AG09319 (cell line): ENCODE measurements around the gene NUMBL.

ENCODE experiments used
- DNase-seq: peaks from one replicate; pipeline ENCODE4 v3.0.0-alpha.2; 2010; ENCODE audit warnings: low read depth; ENCODE audit errors: extremely low read depth
- TF ChIP-seq, protein P1 (sequence below): IDR thresholded peaks from 2 replicates; pipeline ENCODE4 v1.5.1; 2011; ENCODE audit warnings: low read depth, mild to moderate bottlenecking, inconsistent platforms, low read length, moderate library complexity

NUMBL gene

DNA sequence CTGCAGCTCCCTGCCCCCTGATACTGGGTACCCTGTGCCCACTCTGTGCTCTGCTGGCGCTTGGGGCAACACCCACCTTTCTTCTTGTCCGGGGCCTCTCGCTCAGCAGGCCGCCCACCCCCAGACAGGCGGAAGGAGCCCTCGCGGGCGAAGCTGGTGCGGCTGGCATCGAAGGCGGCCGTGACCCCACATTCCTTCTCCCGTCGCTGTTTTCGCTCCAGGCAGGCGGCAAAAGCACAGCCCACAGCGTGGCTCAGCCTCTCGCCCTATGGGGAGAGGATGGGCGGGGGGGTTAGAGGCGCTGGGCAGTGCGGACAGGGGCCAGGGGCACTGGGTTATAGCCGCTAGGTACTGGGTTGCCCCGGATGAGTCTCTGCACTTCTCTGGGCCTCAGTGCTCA is 13.3 kb downstream of the NUMBL start:
- TF ChIP-seq, protein P1, sequence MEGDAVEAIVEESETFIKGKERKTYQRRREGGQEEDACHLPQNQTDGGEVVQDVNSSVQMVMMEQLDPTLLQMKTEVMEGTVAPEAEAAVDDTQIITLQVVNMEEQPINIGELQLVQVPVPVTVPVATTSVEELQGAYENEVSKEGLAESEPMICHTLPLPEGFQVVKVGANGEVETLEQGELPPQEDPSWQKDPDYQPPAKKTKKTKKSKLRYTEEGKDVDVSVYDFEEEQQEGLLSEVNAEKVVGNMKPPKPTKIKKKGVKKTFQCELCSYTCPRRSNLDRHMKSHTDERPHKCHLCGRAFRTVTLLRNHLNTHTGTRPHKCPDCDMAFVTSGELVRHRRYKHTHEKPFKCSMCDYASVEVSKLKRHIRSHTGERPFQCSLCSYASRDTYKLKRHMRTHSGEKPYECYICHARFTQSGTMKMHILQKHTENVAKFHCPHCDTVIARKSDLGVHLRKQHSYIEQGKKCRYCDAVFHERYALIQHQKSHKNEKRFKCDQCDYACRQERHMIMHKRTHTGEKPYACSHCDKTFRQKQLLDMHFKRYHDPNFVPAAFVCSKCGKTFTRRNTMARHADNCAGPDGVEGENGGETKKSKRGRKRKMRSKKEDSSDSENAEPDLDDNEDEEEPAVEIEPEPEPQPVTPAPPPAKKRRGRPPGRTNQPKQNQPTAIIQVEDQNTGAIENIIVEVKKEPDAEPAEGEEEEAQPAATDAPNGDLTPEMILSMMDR: no peak
- DNase-seq: no peak

DNA sequence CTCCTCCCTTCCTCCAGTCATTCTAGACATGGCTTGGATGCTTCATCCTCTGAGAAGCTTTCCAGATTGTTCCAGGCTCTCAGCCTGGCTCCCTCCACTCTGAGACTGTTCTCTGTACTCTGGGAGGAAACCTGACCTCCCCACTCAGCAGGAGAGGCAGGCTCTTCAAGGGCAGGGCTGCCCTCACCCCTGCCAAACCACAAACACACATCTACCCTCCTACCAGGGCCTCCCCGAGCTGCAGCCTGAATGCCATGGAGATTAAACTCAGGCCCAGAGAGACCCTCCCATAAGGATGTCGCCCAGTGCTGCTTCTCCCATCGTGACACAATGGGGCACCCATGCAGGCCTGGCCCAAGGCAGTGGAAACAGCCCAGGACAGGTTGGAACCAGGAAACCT is 16.2 kb downstream of the NUMBL start:
- no peak for DNase-seq
- TF ChIP-seq, protein P1: no peak

DNA sequence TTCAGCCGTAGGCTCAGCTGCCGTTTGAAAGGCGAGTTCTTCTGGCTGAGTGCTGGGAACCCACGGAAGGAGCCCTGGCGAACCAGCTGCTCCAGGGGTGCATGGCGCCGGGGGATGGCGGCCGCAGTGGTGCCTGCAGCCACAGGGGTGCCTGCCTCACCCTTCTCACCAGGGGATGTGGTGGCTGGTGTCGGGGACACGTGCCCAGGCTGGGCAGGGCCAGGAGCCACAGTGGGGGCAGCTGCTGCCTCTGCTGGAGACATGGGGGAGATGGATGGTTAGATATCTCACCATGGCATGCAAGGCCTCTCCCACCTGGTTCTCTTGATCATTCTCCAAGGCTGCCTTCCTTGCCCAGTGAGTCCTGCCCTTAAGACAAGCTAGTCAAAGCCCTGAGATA is 17.1 kb downstream of the NUMBL start:
- TF ChIP-seq, protein P1: no peak
- no peak for DNase-seq

DNA sequence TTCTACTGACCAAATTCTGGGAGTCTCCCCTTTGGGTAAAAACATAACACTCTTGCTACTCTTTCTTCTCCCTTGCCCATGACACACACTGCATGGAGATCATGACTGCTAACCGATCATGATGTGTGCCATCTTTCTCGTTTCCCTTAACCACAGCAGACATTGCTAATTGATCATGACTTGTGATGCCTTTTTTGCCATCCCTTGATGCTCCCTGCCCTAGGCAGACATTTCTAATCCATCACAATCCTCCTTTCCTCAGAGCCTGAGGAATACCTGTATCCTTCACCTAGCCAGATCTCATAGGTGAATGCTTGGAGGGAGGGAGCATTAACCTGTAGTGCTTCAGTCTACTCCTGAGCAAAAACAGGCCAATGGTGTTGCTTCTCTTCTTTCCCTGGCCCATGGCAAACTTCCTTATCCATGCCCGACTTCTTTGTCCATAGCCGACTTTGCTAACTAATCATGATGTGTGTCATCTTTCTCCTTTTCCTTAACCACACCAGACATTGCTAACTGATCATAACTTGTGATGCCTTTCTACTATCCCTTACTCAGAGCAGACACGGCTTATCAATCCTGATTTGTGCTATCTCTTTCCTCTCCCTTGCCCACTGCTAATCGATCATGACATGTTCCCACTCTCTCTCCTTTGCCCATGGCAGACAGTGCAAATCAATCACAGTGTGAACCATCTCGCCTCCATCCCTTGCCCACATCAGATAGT is 17.7 kb downstream of the NUMBL start:
- no peak for DNase-seq
- TF ChIP-seq, protein P1: no peak

DNA sequence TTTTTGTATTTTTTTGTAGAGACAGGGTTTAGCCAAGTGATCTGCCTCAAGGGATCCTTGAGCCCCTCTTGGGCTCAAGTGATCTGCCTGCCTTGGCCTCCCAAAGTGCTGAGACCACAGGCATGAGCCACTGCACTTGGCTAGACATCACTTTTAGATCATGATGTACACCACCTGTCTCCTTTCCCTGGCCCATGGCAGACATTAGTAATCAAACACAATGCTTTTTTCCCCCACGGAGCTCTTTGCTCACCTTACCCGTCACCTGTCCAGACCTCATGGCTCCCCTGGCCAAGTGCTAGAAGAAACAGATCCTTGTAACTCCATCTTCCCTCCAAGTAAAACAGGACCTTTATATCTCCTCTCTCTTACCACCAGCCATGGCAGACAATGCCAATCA is 18.4 kb downstream of the NUMBL start:
- no peak for DNase-seq
- TF ChIP-seq, protein P1: no peak

DNA sequence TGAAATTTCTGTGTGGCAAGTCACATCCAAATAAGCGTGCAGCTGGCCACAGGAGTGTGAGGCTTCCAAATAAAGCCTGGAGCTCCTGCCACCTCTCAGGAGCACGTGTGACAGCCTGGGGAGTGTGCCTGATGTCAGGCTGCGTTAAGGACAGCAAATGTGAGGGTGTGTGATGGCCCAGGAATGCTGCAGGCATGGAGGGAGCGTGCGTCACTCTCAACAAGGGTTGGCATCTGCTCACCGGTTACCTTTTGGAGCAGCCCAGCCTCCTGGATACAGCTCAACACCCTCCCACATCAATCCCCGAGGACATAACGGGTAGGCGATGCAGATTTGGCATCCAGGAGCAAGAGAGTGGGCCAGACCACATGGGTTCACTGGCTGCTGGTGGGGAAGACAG is 19.0 kb downstream of the NUMBL start:
- no peak for DNase-seq
- TF ChIP-seq, protein P1: no peak

DNA sequence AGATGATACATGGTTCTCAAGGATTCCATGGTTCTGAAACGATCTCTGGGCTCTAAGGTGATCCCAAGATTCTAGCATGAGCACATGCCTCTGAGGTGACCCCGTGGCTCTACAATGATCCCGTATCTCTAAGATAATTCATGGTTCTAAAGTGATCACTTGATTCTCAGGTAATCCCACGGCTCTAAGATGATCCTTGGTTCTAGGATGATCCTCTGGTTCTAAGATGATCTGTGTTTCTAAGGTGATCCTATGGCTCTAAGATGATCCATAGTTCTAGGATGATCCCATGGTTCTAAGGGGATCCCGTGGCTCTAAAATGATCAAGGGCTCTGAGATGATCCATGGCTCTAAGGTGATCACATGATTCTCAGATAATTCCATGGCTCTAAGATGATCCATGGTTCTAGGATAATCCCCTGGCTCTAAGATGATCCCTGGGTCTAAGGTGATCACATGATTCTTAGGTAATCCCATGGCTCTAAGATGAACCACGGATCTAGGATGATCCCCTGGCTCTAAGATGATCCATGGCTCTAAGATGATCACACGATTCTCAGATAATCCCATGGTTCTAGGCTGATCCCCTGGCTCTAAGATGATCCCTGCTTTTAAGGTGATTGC is 21.3 kb downstream of the NUMBL start:
- TF ChIP-seq, protein P1: no peak
- no peak for DNase-seq
